Endodermal cell (in vitro differentiated cells): ENCODE data around the gene TSC22D4. TPM values are rescaled to one million over a fixed set of nuclear protein-coding genes. Genes with fewer than 3 reads are reported as not detected.
"Not testable (repeated sequence)": the region's sequence is repeated elsewhere in the genome, so short reads cannot be mapped to it uniquely, and the experiment has no call there.

ENCODE experiments used
- DNase-seq: peaks from one replicate; pipeline ENCODE4 v3.0.0-alpha.2; 2017
- H3K27ac ChIP-seq: 2 replicates; pipeline ENCODE4 v1.5.1; 2013; ENCODE audit warnings: mild to moderate bottlenecking, low read depth, low read length, moderate library complexity
- H3K27me3 ChIP-seq: 2 replicates; pipeline ENCODE4 v1.6.1; 2013; ENCODE audit warnings: mild to moderate bottlenecking, low read length, moderate library complexity; ENCODE audit not compliant: insufficient read depth, control insufficient read depth, poor library complexity, severe bottlenecking
- H3K36me3 ChIP-seq: 2 replicates; pipeline ENCODE4 v1.7.0; 2013; ENCODE audit warnings: mild to moderate bottlenecking, low read length, moderate library complexity; ENCODE audit not compliant: control insufficient read depth, insufficient read depth
- H3K4me1 ChIP-seq: one replicate; pipeline ENCODE4 v1.7.0; 2013; ENCODE audit warnings: low read length; ENCODE audit not compliant: control insufficient read depth, insufficient read depth
- H3K4me3 ChIP-seq: 2 replicates; pipeline ENCODE4 v1.5.1; 2013; ENCODE audit warnings: mild to moderate bottlenecking, low read length, moderate library complexity
- H3K9ac ChIP-seq: 2 replicates; pipeline ENCODE4 v1.6.1; 2013; ENCODE audit warnings: mild to moderate bottlenecking, low read length, moderate library complexity; ENCODE audit not compliant: poor library complexity, severe bottlenecking; ENCODE audit errors: extremely low read depth
- H3K9me3 ChIP-seq: 2 replicates; pipeline ENCODE4 v1.6.1; 2013; ENCODE audit warnings: mild to moderate bottlenecking, low read length, moderate library complexity; ENCODE audit not compliant: control insufficient read depth
- H3K27ac Mint-ChIP-seq: 2 replicates; pipeline ENCODE4 v1.8.0; 2020; ENCODE audit warnings: mixed read lengths
- H3K27me3 Mint-ChIP-seq: 2 replicates; pipeline ENCODE4 v1.8.0; 2021; ENCODE audit warnings: mild to moderate bottlenecking, mixed read lengths; ENCODE audit not compliant: insufficient read depth
- H3K36me3 Mint-ChIP-seq: 2 replicates; pipeline ENCODE4 v1.8.0; 2020; ENCODE audit warnings: low read depth, mixed read lengths
- H3K4me1 Mint-ChIP-seq: 2 replicates; pipeline ENCODE4 v1.8.0; 2020; ENCODE audit warnings: mixed read lengths
- H3K4me3 Mint-ChIP-seq: 2 replicates; pipeline ENCODE4 v1.8.0; 2020; ENCODE audit warnings: mild to moderate bottlenecking, moderate library complexity, mixed read lengths
- H3K9me3 Mint-ChIP-seq: 2 replicates; pipeline ENCODE4 v1.8.0; 2020; ENCODE audit warnings: mild to moderate bottlenecking, mixed read lengths
- CTCF ChIP-seq: fragments of 200-600 bp; sonication (generic); conservative IDR thresholded peaks from 2 replicates; pipeline ENCODE4 v1.5.0; 2021; ENCODE audit warnings: antibody characterized with exemption, mild to moderate bottlenecking
- WGBS, 2 experiments: methylation state at CpG; one replicate each; pipeline versions ENCODE4 v1.1.5 to v1.1.7; 2013; ENCODE audit warnings: missing lambda C conversion rate in 2 of 2, mixed read lengths in 1 of 2; ENCODE audit not compliant: insufficient coverage in 1 of 2, insufficient read length in 1 of 2; 5-methylcytosine and 5-hydroxymethylcytosine counted together
- long read RNA-seq, 4 experiments: library from polyadenylated mRNA in 2 of 4; library from RNA in 1 of 4; library from capped mRNA in 1 of 4; stranded (forward) in 3 of 4; unstranded in 1 of 4; transcript quantifications; one replicate each; pipeline ENCODE4 v2.0.0, GENCODE V29; 2020 to 2021; ENCODE audit warnings: inconsistent platforms in 1 of 4
- polyA plus RNA-seq, 2 experiments: library from polyadenylated mRNA; stranded (reverse); fragments of 50-300 nt; gene quantifications; one replicate each; pipeline ENCODE4 v1.2.3, GENCODE V29; 2013
- total RNA-seq, 2 donors: library from RNA; stranded (reverse); fragmentation: NEBNext Ultra II Directional in 1 of 2; extraction: Animal tissue kit (Norgen Biotek cat#: 25700) in 1 of 2; gene quantifications; 2 replicates in 1 of 2; 3 replicates in 1 of 2; pipeline ENCODE4 v1.2.1, GENCODE V29; 2021

TSC22D4 gene
- total RNA-seq: 10 to 100 TPM; 30.9 to 35.2 TPM
- 23.5 TPM for polyA plus RNA-seq (2013, experiment 1 of 2)
- 25.1 TPM for polyA plus RNA-seq (2013, experiment 2 of 2)
- long read RNA-seq, experiment 1, transcript TSC22D4-201 (5 exons, 2,383 nt): major isoform, 6 of 26 reads
- long read RNA-seq, experiment 1, partial matches to known transcripts: 7 of 26 reads
- long read RNA-seq, experiment 1, other reads (novel, unspliced or antisense): 12 of 26 reads
- long read RNA-seq, experiment 2, transcript TSC22D4-201 (5 exons, 2,383 nt): major isoform, 33 of 49 reads
- long read RNA-seq, experiment 2, partial matches to known transcripts: 7 of 49 reads
- long read RNA-seq, experiment 2, other reads (novel, unspliced or antisense): 7 of 49 reads
- long read RNA-seq, experiment 3, transcript TSC22D4-202 (5 exons, 1,469 nt): major isoform, 5 of 15 reads
- long read RNA-seq, experiment 3, partial matches to known transcripts: 4 of 15 reads
- long read RNA-seq, experiment 3, other reads (novel, unspliced or antisense): 6 of 15 reads
- long read RNA-seq, experiment 4, transcript TSC22D4-201 (5 exons, 2,383 nt): major isoform, 12 of 21 reads
- long read RNA-seq, experiment 4, transcript TSC22D4-202 (5 exons, 1,469 nt): minor isoform, 5 of 21 reads
- long read RNA-seq, experiment 4, partial matches to known transcripts: 0 of 21 reads
- long read RNA-seq, experiment 4, other reads (novel, unspliced or antisense): 4 of 21 reads

GRCh38 chr7:100478958-100479660 lies at the start of gene TSC22D4:
Gene TSC22D4, minus strand, starts transcription at chr7:100479214. Its CDS starts 1,176 bp downstream, at chr7:100478038.
- Mint-ChIP-seq H3K4me1 (peaks cover 11% of the 10 kb centered on the region), H3K4me3 (peak within 1 kb of the TSS; percentile 76), H3K9me3 (no peaks in the 10 kb centered on the region), H3K36me3 (peaks cover 8% of the 10 kb centered on the region), H3K27me3 (no peaks in the 10 kb centered on the region), H3K27ac (peak within 1 kb of the TSS; percentile 82)
- Histone ChIP-seq H3K9ac (peak within 1 kb of the TSS; percentile 68), H3K27me3 (no peaks in the 10 kb centered on the region), H3K27ac (peak within 1 kb of the TSS; percentile 41), H3K9me3 (no peaks in the 10 kb centered on the region), H3K4me3 (peak within 1 kb of the TSS; percentile 88), H3K36me3 (peaks cover 2% of the 10 kb centered on the region), H3K4me1 (no peaks in the 10 kb centered on the region)
- no peak for TF ChIP-seq CTCF
- peak; percentile 99 for DNase-seq
- 0 to 1% methylated on average over 6 to 27 of the region's 27 CpGs for WGBS, 2 experiments

- H3K27ac Mint-ChIP-seq, H3K27me3 ChIP-seq, H3K4me3 ChIP-seq, H3K36me3 ChIP-seq, DNase-seq, H3K4me3 Mint-ChIP-seq, H3K27ac ChIP-seq, H3K9ac ChIP-seq, H3K36me3 Mint-ChIP-seq, H3K4me1 ChIP-seq, H3K4me1 Mint-ChIP-seq, H3K9me3 ChIP-seq: not testable (repeated sequence)
- H3K9me3 Mint-ChIP-seq: peaks cover 12% of the 10 kb centered on the region
- H3K27me3 Mint-ChIP-seq: peaks cover 12% of the 10 kb centered on the region
- WGBS, 2 experiments: 85 to 91% methylated on average over 10 to 12 of the region's 12 CpGs
Observed at GRCh38 chr7:100528108-100528866, 49.3 kb upstream of the TSC22D4 start.

- H3K36me3 ChIP-seq, H3K9me3 ChIP-seq, H3K9ac ChIP-seq, DNase-seq, H3K4me3 ChIP-seq, H3K36me3 Mint-ChIP-seq, H3K27ac ChIP-seq, H3K27me3 ChIP-seq, H3K27ac Mint-ChIP-seq, H3K4me1 Mint-ChIP-seq, H3K4me1 ChIP-seq, H3K4me3 Mint-ChIP-seq: not testable (repeated sequence)
- peaks cover 12% of the 10 kb centered on the region for H3K27me3 Mint-ChIP-seq
- peaks cover 14% of the 10 kb centered on the region for H3K9me3 Mint-ChIP-seq
- WGBS, 2 experiments: no CpG with 5 or more reads among the region's 34 CpGs
Observed at GRCh38 chr7:100523192-100523591, 44.2 kb upstream of the TSC22D4 start.

- not testable (repeated sequence) for H3K36me3 ChIP-seq, H3K4me3 ChIP-seq, H3K4me3 Mint-ChIP-seq, H3K4me1 Mint-ChIP-seq, H3K27ac ChIP-seq, H3K9ac ChIP-seq, H3K36me3 Mint-ChIP-seq, H3K27me3 ChIP-seq, H3K4me1 ChIP-seq, DNase-seq, H3K27ac Mint-ChIP-seq, H3K9me3 ChIP-seq
- no CpG with 5 or more reads among the region's 3 CpGs for WGBS, 2 experiments
- H3K27me3 Mint-ChIP-seq: peaks cover 11% of the 10 kb centered on the region
- peaks cover 14% of the 10 kb centered on the region for H3K9me3 Mint-ChIP-seq
Observed at GRCh38 chr7:100521909-100522593, 43.0 kb upstream of the TSC22D4 start.
